Liver (tissue), 9 donors: ENCODE measurements around the gene FSD2. TPM values are rescaled to one million over a fixed set of nuclear protein-coding genes. Genes with fewer than 3 reads are reported as not detected.

Source experiments
- DNase-seq: peaks from one replicate; pipeline ENCODE4 v3.0.0-alpha.2; 2017; ENCODE audit warnings: low spot score
- H3K27ac ChIP-seq, 2 donors: one replicate each; pipeline ENCODE4 v1.7.0; 2013; ENCODE audit warnings: inconsistent platforms in 2 of 2, low read length in 2 of 2, control low read depth in 1 of 2, low read depth in 1 of 2, mild to moderate bottlenecking in 1 of 2
- H3K27me3 ChIP-seq, 4 donors: one replicate each; pipeline versions ENCODE4 v1.6.1 to v1.7.0; 2013; ENCODE audit warnings: low read length in 3 of 4, inconsistent platforms in 1 of 4, mild to moderate bottlenecking in 1 of 4, moderate library complexity in 1 of 4; ENCODE audit not compliant: control insufficient read depth in 4 of 4, insufficient read depth in 4 of 4
- H3K36me3 ChIP-seq, 4 donors: one replicate each; pipeline versions ENCODE4 v1.6.1 to v1.7.0; 2013; ENCODE audit warnings: low read length in 3 of 4, mild to moderate bottlenecking in 3 of 4, low read depth in 1 of 4, moderate library complexity in 1 of 4; ENCODE audit not compliant: control insufficient read depth in 4 of 4, insufficient read depth in 3 of 4
- H3K4me1 ChIP-seq, 4 donors: one replicate each; pipeline versions ENCODE4 v1.6.1 to v1.7.0; 2013; ENCODE audit warnings: low read length in 3 of 4, mild to moderate bottlenecking in 3 of 4, moderate library complexity in 1 of 4; ENCODE audit not compliant: control insufficient read depth in 4 of 4, insufficient read depth in 4 of 4
- H3K4me3 ChIP-seq, 3 donors: one replicate each; pipeline versions ENCODE4 v1.6.1 to v1.7.0; 2013; ENCODE audit warnings: low read length in 3 of 3, control low read depth in 1 of 3, low read depth in 1 of 3, mild to moderate bottlenecking in 1 of 3
- H3K9ac ChIP-seq, 2 donors: one replicate each; pipeline ENCODE4 v1.7.0; 2013; ENCODE audit warnings: low read length in 2 of 2, mild to moderate bottlenecking in 2 of 2, moderate library complexity in 2 of 2, control low read depth in 1 of 2, low read depth in 1 of 2
- H3K9me3 ChIP-seq, 4 donors: one replicate each; pipeline versions ENCODE4 v1.6.1 to v1.7.0; 2013; ENCODE audit warnings: low read length in 3 of 4; ENCODE audit not compliant: control insufficient read depth in 4 of 4
- CTCF ChIP-seq: fragments of 150-350 bp; IDR thresholded peaks from 2 replicates; pipeline ENCODE4 v1.5.1; 2017; ENCODE audit warnings: improper control_type of control experiment, low read depth, low read length; ENCODE audit not compliant: missing input control
- EGR1 ChIP-seq, 2 donors: IDR thresholded peaks; 2 replicates each; pipeline ENCODE4 v1.6.1; 2016 to 2018; ENCODE audit warnings: antibody characterized with exemption in 2 of 2, low read depth in 2 of 2
- FOXA1 ChIP-seq: IDR thresholded peaks from 2 replicates; pipeline ENCODE4 v1.6.1; 2016; ENCODE audit warnings: antibody characterized with exemption
- FOXA2 ChIP-seq: IDR thresholded peaks from 2 replicates; pipeline ENCODE4 v1.6.1; 2016; ENCODE audit warnings: antibody characterized with exemption
- GABPA ChIP-seq, 2 donors: IDR thresholded peaks in 1 of 2; conservative IDR thresholded peaks in 1 of 2; 2 replicates each; pipeline ENCODE4 v1.6.1; 2016; ENCODE audit warnings: antibody characterized with exemption in 2 of 2, mild to moderate bottlenecking in 1 of 2, moderate library complexity in 1 of 2
- HNF4G ChIP-seq: IDR thresholded peaks from 2 replicates; pipeline ENCODE4 v1.6.1; 2016; ENCODE audit warnings: antibody characterized with exemption
- MAX ChIP-seq: IDR thresholded peaks from 2 replicates; pipeline ENCODE4 v1.6.1; 2016; ENCODE audit warnings: antibody characterized with exemption
- NR2F2 ChIP-seq: IDR thresholded peaks from 2 replicates; pipeline ENCODE4 v1.6.1; 2016; ENCODE audit warnings: antibody characterized with exemption
- RAD21 ChIP-seq, 2 donors: IDR thresholded peaks; 2 replicates each; pipeline ENCODE4 v1.6.1; 2016; ENCODE audit warnings: antibody characterized with exemption in 2 of 2, mild to moderate bottlenecking in 2 of 2
- RXRA ChIP-seq, 2 donors: IDR thresholded peaks; 2 replicates each; pipeline ENCODE4 v1.6.1; 2017 to 2018; ENCODE audit warnings: antibody characterized with exemption in 2 of 2, mild to moderate bottlenecking in 1 of 2
- TAF1 ChIP-seq: conservative IDR thresholded peaks from 2 replicates; pipeline ENCODE4 v1.6.1; 2016; ENCODE audit warnings: antibody characterized with exemption, mild to moderate bottlenecking
- YY1 ChIP-seq: IDR thresholded peaks from 2 replicates; pipeline ENCODE4 v1.6.1; 2016; ENCODE audit warnings: antibody characterized with exemption, mild to moderate bottlenecking
- ZBTB33 ChIP-seq: IDR thresholded peaks from 2 replicates; pipeline ENCODE4 v1.6.1; 2016; ENCODE audit warnings: antibody characterized with exemption
- WGBS: extraction: QIAGEN DNeasy Blood & Tissue Kit; methylation state at CpG from one replicate; pipeline ENCODE4 v1.1.7; 2013; 5-methylcytosine and 5-hydroxymethylcytosine counted together
- polyA plus RNA-seq, 2 donors: library from polyadenylated mRNA; stranded (reverse) in 1 of 2; unstranded in 1 of 2; fragments of 200-250 nt in 1 of 2; fragments of >200 nt in 1 of 2; fragmentation: Nextera tagmentation in 1 of 2; extraction: Ambion mirVana in 1 of 2; gene quantifications; one replicate each; pipeline versions ENCODE4 v1.2.1 to v1.2.3, GENCODE V29; 2013 to 2015
- total RNA-seq, 2 donors: library from RNA; depleted of rRNA; stranded (reverse); fragments of >200 nt; gene quantifications; one replicate each; pipeline ENCODE4 v1.2.3, GENCODE V29; 2014
- TF ChIP-seq, protein P1 (sequence below): IDR thresholded peaks from 2 replicates; pipeline ENCODE4 v1.6.1; 2016; ENCODE audit warnings: antibody characterized with exemption, mild to moderate bottlenecking
- donor health status: healthy.
- donor health status: healthy.
- donor health status: healthy.
- donor health status: healthy.
- donor health status: healthy.

Gene FSD2
- total and polyA plus RNA-seq, 4 donors = under 0.01 to 0.10 (median 0.05) TPM; not detected in 1

GRCh38 chr15:82847703-82848102 lies 41.8 kb upstream of the FSD2 start:
- Histone ChIP-seq H3K4me3 (no peak overlapping the region), H3K9me3 (no peaks in the 10 kb centered on the region), H3K27ac (no peak overlapping the region), H3K9ac (no peak overlapping the region), H3K4me1 (peaks cover 3 to 20% (median 15%) of the 10 kb centered on the region in 4 donors), H3K27me3 (no peaks in the 10 kb centered on the region), H3K36me3 (peaks cover 0 to 29% (median 14%) of the 10 kb centered on the region in 4 donors)
- WGBS = 83% methylated on average over 8 of the region's 8 CpGs
- no peak for DNase-seq
- TF ChIP-seq ZBTB33 (no peak), YY1 (no peak), RAD21 (IDR thresholded peaks at IDR 0.05) (no peak), FOXA1 (no peak), HNF4G (no peak), FOXA2 (no peak), EGR1 (IDR thresholded peaks at IDR 0.05; ENCODE audit: low read depth in 2 of 2) (no peak), RXRA (IDR thresholded peaks at IDR 0.05) (no peak)
- TF ChIP-seq, protein P1, sequence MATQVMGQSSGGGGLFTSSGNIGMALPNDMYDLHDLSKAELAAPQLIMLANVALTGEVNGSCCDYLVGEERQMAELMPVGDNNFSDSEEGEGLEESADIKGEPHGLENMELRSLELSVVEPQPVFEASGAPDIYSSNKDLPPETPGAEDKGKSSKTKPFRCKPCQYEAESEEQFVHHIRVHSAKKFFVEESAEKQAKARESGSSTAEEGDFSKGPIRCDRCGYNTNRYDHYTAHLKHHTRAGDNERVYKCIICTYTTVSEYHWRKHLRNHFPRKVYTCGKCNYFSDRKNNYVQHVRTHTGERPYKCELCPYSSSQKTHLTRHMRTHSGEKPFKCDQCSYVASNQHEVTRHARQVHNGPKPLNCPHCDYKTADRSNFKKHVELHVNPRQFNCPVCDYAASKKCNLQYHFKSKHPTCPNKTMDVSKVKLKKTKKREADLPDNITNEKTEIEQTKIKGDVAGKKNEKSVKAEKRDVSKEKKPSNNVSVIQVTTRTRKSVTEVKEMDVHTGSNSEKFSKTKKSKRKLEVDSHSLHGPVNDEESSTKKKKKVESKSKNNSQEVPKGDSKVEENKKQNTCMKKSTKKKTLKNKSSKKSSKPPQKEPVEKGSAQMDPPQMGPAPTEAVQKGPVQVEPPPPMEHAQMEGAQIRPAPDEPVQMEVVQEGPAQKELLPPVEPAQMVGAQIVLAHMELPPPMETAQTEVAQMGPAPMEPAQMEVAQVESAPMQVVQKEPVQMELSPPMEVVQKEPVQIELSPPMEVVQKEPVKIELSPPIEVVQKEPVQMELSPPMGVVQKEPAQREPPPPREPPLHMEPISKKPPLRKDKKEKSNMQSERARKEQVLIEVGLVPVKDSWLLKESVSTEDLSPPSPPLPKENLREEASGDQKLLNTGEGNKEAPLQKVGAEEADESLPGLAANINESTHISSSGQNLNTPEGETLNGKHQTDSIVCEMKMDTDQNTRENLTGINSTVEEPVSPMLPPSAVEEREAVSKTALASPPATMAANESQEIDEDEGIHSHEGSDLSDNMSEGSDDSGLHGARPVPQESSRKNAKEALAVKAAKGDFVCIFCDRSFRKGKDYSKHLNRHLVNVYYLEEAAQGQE = no peak

GRCh38 chr15:82846621-82847020 lies 40.8 kb upstream of the FSD2 start:
- Histone ChIP-seq H3K4me3 (no peak overlapping the region), H3K27me3 (no peaks in the 10 kb centered on the region), H3K36me3 (peaks cover 0 to 27% (median 13%) of the 10 kb centered on the region in 4 donors), H3K9ac (no peak overlapping the region), H3K4me1 (peaks cover 3 to 20% (median 15%) of the 10 kb centered on the region in 4 donors), H3K27ac (no peak overlapping the region), H3K9me3 (no peaks in the 10 kb centered on the region)
- no peak for DNase-seq
- 92% methylated on average over 4 of the region's 4 CpGs for WGBS
- TF ChIP-seq NR2F2 (no peak), RXRA (IDR thresholded peaks at IDR 0.05) (no peak), CTCF (no peak), RAD21 (IDR thresholded peaks at IDR 0.05) (no peak), YY1 (no peak), EGR1 (IDR thresholded peaks at IDR 0.05; ENCODE audit: low read depth in 2 of 2) (no peak), GABPA (IDR thresholded peaks at IDR 0.05 in 1 of 2, conservative IDR thresholded peaks at IDR 0.05 in 1 of 2) (no peak), FOXA2 (no peak), TAF1 (no peak), MAX (no peak)
